Neural cell (in vitro differentiated cells): ENCODE data around the gene RNF7. TPM values are rescaled to one million over a fixed set of nuclear protein-coding genes. Genes with fewer than 3 reads are reported as not detected.

Experiments used
- H2AFZ ChIP-seq: fragments of 200-600, 300-800 bp; sonication (generic), shearing (Covaris generic); 2 replicates; pipeline ENCODE4 v1.6.0; 2014; ENCODE audit warnings: low read depth, mild to moderate bottlenecking, antibody characterized with exemption, low read length, moderate library complexity
- H3F3A ChIP-seq: fragments of 200-600 bp; shearing (Covaris generic); 2 replicates; pipeline ENCODE4 v1.6.1; 2016; ENCODE audit warnings: mild to moderate bottlenecking, moderate library complexity, mixed read lengths, antibody characterized with exemption, low read length; ENCODE audit not compliant: insufficient read depth, poor library complexity, severe bottlenecking
- H3K27ac ChIP-seq: fragments of 200-600, 300-800 bp; sonication (generic), shearing (Covaris generic); 2 replicates; pipeline ENCODE4 v1.5.1; 2014; ENCODE audit warnings: mild to moderate bottlenecking, low read length, moderate library complexity
- H3K27me3 ChIP-seq: fragments of 300-800, 200-600 bp; sonication (generic), shearing (Covaris generic); 2 replicates; pipeline ENCODE4 v1.6.0; 2014; ENCODE audit warnings: mild to moderate bottlenecking, low read depth, low read length, moderate library complexity; ENCODE audit not compliant: insufficient read depth
- H3K36me3 ChIP-seq: fragments of 300-800, 200-600 bp; sonication (generic), shearing (Covaris generic); 2 replicates; pipeline ENCODE4 v1.5.1; 2014; ENCODE audit warnings: mild to moderate bottlenecking, antibody characterized with exemption, low read length, moderate library complexity; ENCODE audit not compliant: insufficient read depth
- H3K4me2 ChIP-seq: fragments of 300-800, 200-600 bp; sonication (generic), shearing (Covaris generic); 2 replicates; pipeline ENCODE4 v1.6.0; 2014; ENCODE audit warnings: mild to moderate bottlenecking, low read length
- H3K4me3 ChIP-seq: fragments of 300-800, 200-600 bp; sonication (generic), shearing (Covaris generic); 2 replicates; pipeline ENCODE4 v1.5.1; 2014; ENCODE audit warnings: mild to moderate bottlenecking, low read length, moderate library complexity
- H3K79me2 ChIP-seq: fragments of 200-600 bp; shearing (Covaris generic); replicated peaks from 2 replicates; pipeline ENCODE4 v1.6.0; 2014; ENCODE audit warnings: mild to moderate bottlenecking, low read length, moderate library complexity; ENCODE audit not compliant: insufficient read depth
- H3K9ac ChIP-seq: fragments of 300-800, 200-600 bp; sonication (generic), shearing (Covaris generic); 2 replicates; pipeline ENCODE4 v1.6.1; 2016; ENCODE audit warnings: mild to moderate bottlenecking, low read length, mixed read lengths
- H3K9me2 ChIP-seq: fragments of 200-600 bp; shearing (Covaris generic); 2 replicates; pipeline ENCODE4 v1.6.1; 2016; ENCODE audit warnings: mild to moderate bottlenecking, low read length, mixed read lengths; ENCODE audit not compliant: insufficient read depth
- H3K9me3 ChIP-seq: fragments of 200-600, 300-800 bp; sonication (generic), shearing (Covaris generic); 2 replicates; pipeline ENCODE4 v1.6.1; 2016; ENCODE audit warnings: mild to moderate bottlenecking, mixed run types, low read length, moderate library complexity, mixed read lengths
- H4K20me1 ChIP-seq: fragments of 200-600 bp; shearing (Covaris generic); 2 replicates; pipeline ENCODE4 v1.6.1; 2016; ENCODE audit warnings: mild to moderate bottlenecking, mixed run types; ENCODE audit not compliant: insufficient read depth
- CTCF ChIP-seq: fragments of 450-650 bp; IDR thresholded peaks from 2 replicates; pipeline ENCODE4 v1.5.1; 2014; ENCODE audit warnings: antibody characterized with exemption, mild to moderate bottlenecking, moderate library complexity; ENCODE audit not compliant: poor library complexity, severe bottlenecking
- EP300 ChIP-seq: fragments of 450-650 bp; conservative IDR thresholded peaks from 2 replicates; pipeline ENCODE4 v1.6.1; 2014; ENCODE audit warnings: antibody characterized with exemption, mild to moderate bottlenecking, moderate library complexity; ENCODE audit not compliant: poor library complexity, severe bottlenecking
- EZH2 ChIP-seq: fragments of 200-600, 300-800 bp; shearing (Covaris generic), sonication (generic); IDR thresholded peaks from 2 replicates; pipeline ENCODE4 v1.6.1; 2014; ENCODE audit warnings: antibody characterized with exemption, low read length, borderline replicate concordance, mild to moderate bottlenecking; ENCODE audit not compliant: insufficient read depth, poor library complexity, severe bottlenecking
- MXI1 ChIP-seq: fragments of 450-650 bp; conservative IDR thresholded peaks from 2 replicates; pipeline ENCODE4 v1.6.1; 2014; ENCODE audit warnings: antibody characterized with exemption, mild to moderate bottlenecking; ENCODE audit not compliant: poor library complexity, severe bottlenecking
- POLR2AphosphoS5 ChIP-seq: IDR thresholded peaks from 2 replicates; pipeline ENCODE4 v1.6.1; 2012
- RAD21 ChIP-seq: fragments of 450-650 bp; conservative IDR thresholded peaks from 2 replicates; pipeline ENCODE4 v1.6.1; 2014; ENCODE audit warnings: antibody characterized with exemption, mild to moderate bottlenecking, moderate library complexity
- REST ChIP-seq: IDR thresholded peaks from 2 replicates; pipeline ENCODE4 v1.6.1; 2012; ENCODE audit warnings: borderline replicate concordance
- SMC3 ChIP-seq: fragments of 450-650 bp; conservative IDR thresholded peaks from 2 replicates; pipeline ENCODE4 v1.6.1; 2014; ENCODE audit warnings: antibody characterized with exemption, mild to moderate bottlenecking, moderate library complexity; ENCODE audit not compliant: poor library complexity
- TAF1 ChIP-seq: IDR thresholded peaks from 2 replicates; pipeline ENCODE4 v1.6.1; 2012; ENCODE audit warnings: low read depth
- polyA plus RNA-seq: library from polyadenylated mRNA; depleted of rRNA; stranded (reverse); fragments of >200 nt; gene quantifications from 2 replicates; pipeline ENCODE4 v1.2.3, GENCODE V29; 2014

RNF7 gene
- polyA plus RNA-seq, 1 donor from 2014 or later = 170 TPM

GRCh38 chr3:141739731-141740130, 1.6 kb downstream of the RNF7 start:
- Histone ChIP-seq H2AFZ (no peak overlapping the region), H3K27me3 (no peaks in the 10 kb centered on the region), H3F3A (no peaks in the 10 kb centered on the region), H3K9ac (peak overlapping the region; percentile 93), H3K4me3 (peak overlapping the region; percentile 98), H4K20me1 (no peaks in the 10 kb centered on the region), H3K79me2 (peaks cover 54% of the 10 kb centered on the region), H3K9me3 (no peaks in the 10 kb centered on the region), H3K9me2 (no peaks in the 10 kb centered on the region), H3K4me2 (peak overlapping the region; percentile 81), H3K36me3 (no peaks in the 10 kb centered on the region), H3K27ac (peak overlapping the region; percentile 93)
- TF ChIP-seq RAD21 = no peak
- TF ChIP-seq REST = no peak
- no peak for TF ChIP-seq EP300
- TF ChIP-seq EZH2 = no peak
- no peak for TF ChIP-seq TAF1
- TF ChIP-seq POLR2AphosphoS5 = no peak
- TF ChIP-seq SMC3 = no peak
- TF ChIP-seq MXI1 = no peak
- TF ChIP-seq CTCF = no peak

GRCh38 chr3:141740349-141740748, 2.3 kb downstream of the RNF7 start:
- peak overlapping the region; percentile 98 for H3K4me3 ChIP-seq
- no peaks in the 10 kb centered on the region for H3K9me3 ChIP-seq
- no peak overlapping the region for H3K27ac ChIP-seq
- no peaks in the 10 kb centered on the region for H3F3A ChIP-seq
- no peaks in the 10 kb centered on the region for H4K20me1 ChIP-seq
- no peaks in the 10 kb centered on the region for H3K36me3 ChIP-seq
- H3K79me2 ChIP-seq = peaks cover 54% of the 10 kb centered on the region
- H3K4me2 ChIP-seq = peak overlapping the region; percentile 81
- H3K27me3 ChIP-seq = no peaks in the 10 kb centered on the region
- H3K9me2 ChIP-seq = no peaks in the 10 kb centered on the region
- no peak overlapping the region for H3K9ac ChIP-seq
- H2AFZ ChIP-seq = no peak overlapping the region
- TF ChIP-seq RAD21 = no peak

GRCh38 chr3:141743305-141743704, 5.2 kb downstream of the RNF7 start:
- TF ChIP-seq REST = no peak
- no peak for TF ChIP-seq TAF1
- TF ChIP-seq CTCF = no peak
- TF ChIP-seq EZH2 = no peak
- TF ChIP-seq RAD21 = no peak
- TF ChIP-seq EP300 = no peak
- TF ChIP-seq MXI1 = no peak
- no peak for TF ChIP-seq SMC3
- TF ChIP-seq POLR2AphosphoS5 = no peak
- no peaks in the 10 kb centered on the region for H3K9me3 ChIP-seq
- no peak overlapping the region for H3K9ac ChIP-seq
- H3K9me2 ChIP-seq = no peaks in the 10 kb centered on the region
- H3K4me3 ChIP-seq = no peak overlapping the region
- no peaks in the 10 kb centered on the region for H4K20me1 ChIP-seq
- no peaks in the 10 kb centered on the region for H3K36me3 ChIP-seq
- H3K27ac ChIP-seq = no peak overlapping the region
- H3K79me2 ChIP-seq = peaks cover 54% of the 10 kb centered on the region
- no peak overlapping the region for H2AFZ ChIP-seq
- no peaks in the 10 kb centered on the region for H3K27me3 ChIP-seq
- H3F3A ChIP-seq = no peaks in the 10 kb centered on the region
- no peak overlapping the region for H3K4me2 ChIP-seq
